Adrenal gland (tissue), 5 donors: ENCODE measurements around the gene ORC6.

ENCODE experiments used
- POLR2A ChIP-seq, 2 donors: fragments of 450-650 bp; IDR thresholded peaks; one replicate each; pipeline ENCODE4 v1.6.1; 2017; ENCODE audit warnings: antibody characterized with exemption in 2 of 2, mild to moderate bottlenecking in 2 of 2, moderate library complexity in 1 of 2
- TF ChIP-seq, protein P1 (sequence below), 6 experiments: fragments of 450-650 bp in 4 of 6; fragments of 200-600 bp in 2 of 6; sonication (generic) in 1 of 6; IDR thresholded peaks; 1 replicate in 5 of 6; 2 replicates in 1 of 6; pipeline versions ENCODE4 v1.5.1 to v1.8.0; 2016 to 2021; ENCODE audit warnings: antibody characterized with exemption in 6 of 6, mild to moderate bottlenecking in 2 of 6, moderate library complexity in 1 of 6
- donor health status: DM: no; HTN: no; CAD: no.

DNA sequence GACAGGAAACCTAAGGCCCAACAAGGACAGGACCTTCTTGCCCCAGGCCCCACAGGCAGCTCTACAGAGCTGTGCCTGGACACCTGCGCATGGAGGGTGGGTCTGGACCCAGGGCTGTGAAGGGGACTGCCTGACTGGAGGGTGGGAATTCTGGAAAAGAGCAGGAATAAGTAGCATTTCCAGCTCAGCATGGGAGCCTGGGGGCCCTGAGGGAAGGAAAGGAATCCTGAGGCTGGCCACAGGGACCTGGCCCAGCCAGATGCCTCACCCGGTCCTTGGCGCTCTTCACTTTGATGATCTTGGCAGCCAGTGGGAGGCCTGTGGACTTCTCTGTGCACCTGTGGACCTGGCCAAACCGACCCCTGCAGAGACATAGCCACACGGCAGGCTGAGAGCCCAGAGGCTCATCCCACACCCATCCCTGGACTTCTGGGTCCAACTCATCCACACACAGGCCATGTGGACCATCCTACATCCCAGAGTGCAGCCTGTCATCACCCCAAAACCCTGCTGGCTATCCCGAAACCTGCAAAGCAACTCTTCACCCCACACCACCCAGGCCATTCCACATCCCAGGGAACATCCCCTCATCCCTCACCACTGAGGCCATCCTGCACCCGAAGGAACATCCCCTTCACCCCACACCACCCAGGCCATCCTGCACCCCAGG, 40.0 kb downstream of the ORC6 start:
- TF ChIP-seq, protein P1, sequence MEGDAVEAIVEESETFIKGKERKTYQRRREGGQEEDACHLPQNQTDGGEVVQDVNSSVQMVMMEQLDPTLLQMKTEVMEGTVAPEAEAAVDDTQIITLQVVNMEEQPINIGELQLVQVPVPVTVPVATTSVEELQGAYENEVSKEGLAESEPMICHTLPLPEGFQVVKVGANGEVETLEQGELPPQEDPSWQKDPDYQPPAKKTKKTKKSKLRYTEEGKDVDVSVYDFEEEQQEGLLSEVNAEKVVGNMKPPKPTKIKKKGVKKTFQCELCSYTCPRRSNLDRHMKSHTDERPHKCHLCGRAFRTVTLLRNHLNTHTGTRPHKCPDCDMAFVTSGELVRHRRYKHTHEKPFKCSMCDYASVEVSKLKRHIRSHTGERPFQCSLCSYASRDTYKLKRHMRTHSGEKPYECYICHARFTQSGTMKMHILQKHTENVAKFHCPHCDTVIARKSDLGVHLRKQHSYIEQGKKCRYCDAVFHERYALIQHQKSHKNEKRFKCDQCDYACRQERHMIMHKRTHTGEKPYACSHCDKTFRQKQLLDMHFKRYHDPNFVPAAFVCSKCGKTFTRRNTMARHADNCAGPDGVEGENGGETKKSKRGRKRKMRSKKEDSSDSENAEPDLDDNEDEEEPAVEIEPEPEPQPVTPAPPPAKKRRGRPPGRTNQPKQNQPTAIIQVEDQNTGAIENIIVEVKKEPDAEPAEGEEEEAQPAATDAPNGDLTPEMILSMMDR (IDR thresholded peaks at IDR 0.05) = no peak
- TF ChIP-seq POLR2A (IDR thresholded peaks at IDR 0.05) = no peak
